ENCODE results near the gene UQCR11. TPM values are rescaled to one million over a fixed set of nuclear protein-coding genes. Genes with fewer than 3 reads are reported as not detected.

The UQCR11 gene
- total RNA-seq, 1 experiment from 2014 or later: 256 TPM

DNA sequence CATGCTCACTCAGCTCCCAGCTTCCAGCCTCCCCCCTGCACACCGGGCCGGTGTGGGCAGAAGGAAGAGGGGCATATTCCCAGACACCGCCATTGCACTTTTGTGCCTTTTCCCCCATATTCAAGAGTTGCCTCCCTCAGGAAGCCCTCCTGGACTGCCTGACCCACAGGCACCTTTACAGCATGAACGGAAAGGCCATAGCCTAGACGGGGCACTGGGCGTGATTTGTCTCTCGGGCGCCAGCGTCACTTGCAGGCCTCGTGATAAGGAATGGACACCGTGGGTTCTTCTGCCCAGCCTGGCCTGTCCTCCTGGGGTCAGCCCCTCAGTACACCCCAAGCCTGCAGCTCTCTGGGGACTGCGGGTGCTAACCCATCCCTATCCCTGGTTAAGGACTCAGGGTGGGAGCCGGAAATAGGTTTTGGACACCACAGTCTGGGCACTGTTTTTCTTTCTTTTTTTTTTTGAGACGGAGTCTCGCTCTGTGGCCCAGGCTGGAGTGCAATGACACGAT is 933 bp upstream of the UQCR11 start:
- CTCF ChIA-PET: interaction anchor here (1.1 to 1.2 kb wide), 3 partner anchors 66 to 220 kb away, joined by 3 to 8 read pairs (median 5); no protein-coding TSS in a partner anchor
- H3K4me3 ChIP-seq (ENCODE audit: low read depth, low read length, poor library complexity, severe bottlenecking): peak overlapping the region; percentile 83
- intact Hi-C loops (cut with micrococcal nuclease; ENCODE audit: unreplicated experiment): loop anchor here (2.0 to 10.0 kb wide), 3 partner anchors 46 to 189 kb away; partner anchors contain the start of gene TCF3
- H3K4me1 ChIP-seq (ENCODE audit: insufficient read depth, low read length, poor library complexity, severe bottlenecking): peaks cover 6% of the 10 kb centered on the region
- peaks cover 27% of the 10 kb centered on the region for H3K36me3 ChIP-seq (ENCODE audit: insufficient read depth, low read length, poor library complexity, severe bottlenecking)
- POLR2A ChIA-PET (ENCODE audit: low non-redundant PET): interaction anchor here (0.6 kb wide), 1 partner anchor 185 kb away, joined by 3 read pairs; no protein-coding TSS in a partner anchor
- peak overlapping the region; percentile 87 for H3K27ac ChIP-seq (ENCODE audit: low read depth, low read length, poor library complexity, severe bottlenecking)
- no TSS peak for BruUV-seq (replicated peaks)
- no peak for DNase-seq (ENCODE audit: low spot score)
- no peaks in the 10 kb centered on the region for H3K27me3 ChIP-seq (replicated peaks; ENCODE audit: insufficient read depth, low read depth, low read length, poor library complexity)
- TF ChIP-seq, protein P1, sequence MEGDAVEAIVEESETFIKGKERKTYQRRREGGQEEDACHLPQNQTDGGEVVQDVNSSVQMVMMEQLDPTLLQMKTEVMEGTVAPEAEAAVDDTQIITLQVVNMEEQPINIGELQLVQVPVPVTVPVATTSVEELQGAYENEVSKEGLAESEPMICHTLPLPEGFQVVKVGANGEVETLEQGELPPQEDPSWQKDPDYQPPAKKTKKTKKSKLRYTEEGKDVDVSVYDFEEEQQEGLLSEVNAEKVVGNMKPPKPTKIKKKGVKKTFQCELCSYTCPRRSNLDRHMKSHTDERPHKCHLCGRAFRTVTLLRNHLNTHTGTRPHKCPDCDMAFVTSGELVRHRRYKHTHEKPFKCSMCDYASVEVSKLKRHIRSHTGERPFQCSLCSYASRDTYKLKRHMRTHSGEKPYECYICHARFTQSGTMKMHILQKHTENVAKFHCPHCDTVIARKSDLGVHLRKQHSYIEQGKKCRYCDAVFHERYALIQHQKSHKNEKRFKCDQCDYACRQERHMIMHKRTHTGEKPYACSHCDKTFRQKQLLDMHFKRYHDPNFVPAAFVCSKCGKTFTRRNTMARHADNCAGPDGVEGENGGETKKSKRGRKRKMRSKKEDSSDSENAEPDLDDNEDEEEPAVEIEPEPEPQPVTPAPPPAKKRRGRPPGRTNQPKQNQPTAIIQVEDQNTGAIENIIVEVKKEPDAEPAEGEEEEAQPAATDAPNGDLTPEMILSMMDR (conservative IDR thresholded peaks at IDR 0.05; ENCODE audit: low read depth, low read length): no peak
- TF ChIP-seq EZH2 (IDR thresholded peaks at IDR 0.05; ENCODE audit: borderline replicate concordance, low read depth, low read length, poor library complexity, severe bottlenecking): no peak
- no peaks in the 10 kb centered on the region for H3K9me3 ChIP-seq (ENCODE audit: low read depth, low read length, poor library complexity, severe bottlenecking)

DNA sequence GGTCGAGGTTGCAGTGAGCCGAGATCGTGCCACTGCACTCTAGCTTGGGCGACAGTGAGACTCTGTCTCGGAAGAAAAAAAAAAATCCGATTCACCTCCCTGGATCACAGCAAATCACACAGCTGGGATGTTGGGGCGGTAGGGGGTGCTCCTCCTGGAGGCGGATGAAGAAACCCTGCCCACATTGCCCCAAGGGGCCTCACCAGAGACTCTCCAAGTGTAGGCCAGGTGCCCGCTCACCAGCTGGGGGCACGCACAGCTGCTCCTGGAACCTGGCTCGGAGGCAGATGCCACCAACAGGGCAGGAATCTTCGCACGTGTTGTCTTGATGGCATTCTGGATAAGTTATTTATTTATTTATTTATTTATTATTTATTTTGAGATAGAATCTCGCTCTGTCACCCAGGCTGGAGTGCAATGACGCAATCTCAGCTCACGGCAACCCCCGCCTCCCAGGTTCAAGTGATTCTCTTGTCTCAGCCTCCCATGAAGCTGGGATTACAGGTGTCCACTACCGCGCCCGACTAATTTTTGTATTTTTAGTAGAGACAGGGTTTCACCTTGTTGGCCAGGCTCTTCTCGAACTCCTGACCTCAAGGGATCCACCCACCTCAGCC is 3.1 kb downstream of the UQCR11 start:
- intact Hi-C loops (cut with micrococcal nuclease; ENCODE audit: unreplicated experiment): loop anchor here (10.0 kb wide), 1 partner anchor 193 kb away; no protein-coding TSS in a partner anchor
- POLR2A ChIA-PET (ENCODE audit: low non-redundant PET): no interaction called here
- Histone ChIP-seq H3K9me3 (ENCODE audit: low read depth, low read length, poor library complexity, severe bottlenecking) (no peaks in the 10 kb centered on the region), H3K4me3 (ENCODE audit: low read depth, low read length, poor library complexity, severe bottlenecking) (no peak overlapping the region), H3K27ac (ENCODE audit: low read depth, low read length, poor library complexity, severe bottlenecking) (no peak overlapping the region), H3K27me3 (replicated peaks; ENCODE audit: insufficient read depth, low read depth, low read length, poor library complexity) (no peaks in the 10 kb centered on the region), H3K36me3 (ENCODE audit: insufficient read depth, low read length, poor library complexity, severe bottlenecking) (peaks cover 36% of the 10 kb centered on the region), H3K4me1 (ENCODE audit: insufficient read depth, low read length, poor library complexity, severe bottlenecking) (peaks cover 6% of the 10 kb centered on the region)
- TF ChIP-seq EZH2 (IDR thresholded peaks at IDR 0.05; ENCODE audit: borderline replicate concordance, low read depth, low read length, poor library complexity, severe bottlenecking): no peak
- TF ChIP-seq, protein P1 (conservative IDR thresholded peaks at IDR 0.05; ENCODE audit: low read depth, low read length): no peak
- no TSS peak for BruUV-seq (replicated peaks)
- no peak for DNase-seq (ENCODE audit: low spot score)
- CTCF ChIA-PET: no interaction called here

DNA sequence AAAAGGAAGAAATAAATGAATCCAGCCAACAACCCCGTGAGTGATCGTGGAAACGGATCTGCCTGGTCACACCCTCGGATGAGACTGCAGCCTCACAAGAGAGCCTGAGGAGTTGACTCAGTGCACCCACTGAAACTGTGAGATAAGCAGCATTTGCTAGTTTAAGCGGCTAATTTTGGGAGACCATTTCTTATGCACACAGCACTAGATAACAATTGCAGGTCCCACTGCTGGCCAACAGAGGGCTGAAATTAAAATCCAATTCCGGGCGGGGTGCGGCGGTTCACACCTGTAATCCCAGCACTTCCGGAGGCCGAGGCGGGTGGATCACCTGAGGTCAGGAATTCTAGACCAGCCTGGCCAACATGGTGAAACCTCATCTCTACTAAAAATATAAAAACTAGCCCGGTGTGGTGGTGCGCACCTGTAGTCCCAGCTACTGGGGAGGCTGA is 3.6 kb downstream of the UQCR11 start:
- Histone ChIP-seq H3K27me3 (replicated peaks; ENCODE audit: insufficient read depth, low read depth, low read length, poor library complexity) (no peaks in the 10 kb centered on the region), H3K4me3 (ENCODE audit: low read depth, low read length, poor library complexity, severe bottlenecking) (no peak overlapping the region), H3K36me3 (ENCODE audit: insufficient read depth, low read length, poor library complexity, severe bottlenecking) (peaks cover 41% of the 10 kb centered on the region), H3K27ac (ENCODE audit: low read depth, low read length, poor library complexity, severe bottlenecking) (no peak overlapping the region), H3K4me1 (ENCODE audit: insufficient read depth, low read length, poor library complexity, severe bottlenecking) (peaks cover 6% of the 10 kb centered on the region), H3K9me3 (ENCODE audit: low read depth, low read length, poor library complexity, severe bottlenecking) (no peaks in the 10 kb centered on the region)
- TF ChIP-seq EZH2 (IDR thresholded peaks at IDR 0.05; ENCODE audit: borderline replicate concordance, low read depth, low read length, poor library complexity, severe bottlenecking): no peak
- TF ChIP-seq, protein P1 (conservative IDR thresholded peaks at IDR 0.05; ENCODE audit: low read depth, low read length): no peak
- intact Hi-C loops (cut with micrococcal nuclease; ENCODE audit: unreplicated experiment): loop anchor here (10.0 kb wide), 1 partner anchor 193 kb away; no protein-coding TSS in a partner anchor
- ChIA-PET POLR2A (ENCODE audit: low non-redundant PET) (no interaction called here), CTCF (no interaction called here)
- BruUV-seq (replicated peaks): no TSS peak
- DNase-seq (ENCODE audit: low spot score): no peak

All from A673 (cell line).